ENCODE measurements around the gene OAT. TPM values are rescaled to one million over a fixed set of nuclear protein-coding genes. Genes with fewer than 3 reads are reported as not detected.
"Not testable (repeated sequence)": the region's sequence is repeated elsewhere in the genome, so short reads cannot be mapped to it uniquely, and the experiment has no call there.

Gene OAT
- total and polyA plus RNA-seq, 5 donors from 2014 or later: 37.6 to 76.4 (median 56.7) TPM

DNA sequence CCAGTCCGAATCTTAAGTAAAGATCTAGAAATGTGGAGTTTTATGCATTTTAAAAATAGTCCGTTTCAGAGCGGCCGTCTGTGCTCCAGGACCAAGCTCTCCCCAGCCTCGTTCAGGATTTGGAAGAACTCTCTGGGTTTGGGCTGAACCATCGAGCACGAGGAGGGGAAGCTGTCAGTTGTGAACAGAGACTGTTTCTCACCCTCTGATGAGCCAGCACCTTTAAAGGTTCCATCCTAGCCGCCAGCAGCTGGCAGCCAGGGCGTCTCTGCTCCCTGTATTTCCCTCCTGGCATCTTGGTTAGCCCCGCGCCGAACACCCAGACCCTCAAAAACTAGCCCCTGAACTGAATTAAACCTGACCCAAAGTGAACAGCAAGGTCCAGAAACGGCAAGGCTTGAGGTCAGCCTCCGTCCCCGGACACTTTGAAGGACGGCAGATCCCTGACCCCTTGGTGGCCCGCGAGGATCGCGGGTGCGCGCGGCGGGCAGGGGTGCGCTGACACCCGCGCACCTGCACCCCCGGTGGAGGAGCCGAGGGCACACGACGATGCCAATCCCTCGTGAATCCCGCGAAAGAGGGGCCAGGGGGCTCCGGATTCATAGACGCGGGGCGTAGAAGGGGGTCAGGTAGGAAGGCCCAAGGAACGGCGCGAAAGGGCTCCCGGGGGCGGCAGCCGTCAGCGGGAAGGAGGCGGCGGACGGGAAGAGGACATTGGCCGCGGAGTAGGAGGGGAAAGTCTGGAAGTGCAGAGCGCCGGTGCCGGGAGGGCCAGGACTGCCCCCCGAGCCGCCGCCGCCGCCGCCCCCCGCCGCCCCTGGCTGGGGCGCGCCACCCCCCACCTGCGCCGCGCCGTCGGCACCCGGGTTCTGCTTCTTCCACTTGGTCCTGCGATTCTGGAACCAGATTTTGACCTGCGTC, 28.4 kb upstream of the OAT start:
- H3K9me3 Mint-ChIP-seq: peaks cover 0 to 2% (median 0%) of the 10 kb centered on the region in 7 donors
- DNase-seq (no peak), ATAC-seq (ENCODE audit: low read depth in 2 of 2) (no peak)
- no peak overlapping the region for H3K27ac Mint-ChIP-seq
- Histone ChIP-seq H3K27ac (ENCODE audit: insufficient read depth, low read length, poor library complexity, severe bottlenecking) (no peak overlapping the region), H3K9me3 (ENCODE audit: control insufficient read depth in 2 of 2, low read length in 2 of 2) (no peaks in the 10 kb centered on the region), H3K36me3 (ENCODE audit: control insufficient read depth, insufficient read depth, low read length) (no peaks in the 10 kb centered on the region), H3K4me3 (ENCODE audit: low read depth, low read length) (no peak overlapping the region), H3K4me1 (ENCODE audit: control insufficient read depth, insufficient read depth, low read length, poor library complexity, severe bottlenecking) (peaks cover 21% of the 10 kb centered on the region), H3K27me3 (ENCODE audit: control insufficient read depth, insufficient read depth, low read length) (peaks cover 39% of the 10 kb centered on the region)
- H3K4me3 Mint-ChIP-seq: peak overlapping the region in 2 of 4 donors; percentile 16 to 33
- no peaks in the 10 kb centered on the region for H3K36me3 Mint-ChIP-seq
- peaks cover 0 to 29% (median 11%) of the 10 kb centered on the region in 4 donors for H3K4me1 Mint-ChIP-seq
- H3K27me3 Mint-ChIP-seq: peaks cover 87% of the 10 kb centered on the region

DNA sequence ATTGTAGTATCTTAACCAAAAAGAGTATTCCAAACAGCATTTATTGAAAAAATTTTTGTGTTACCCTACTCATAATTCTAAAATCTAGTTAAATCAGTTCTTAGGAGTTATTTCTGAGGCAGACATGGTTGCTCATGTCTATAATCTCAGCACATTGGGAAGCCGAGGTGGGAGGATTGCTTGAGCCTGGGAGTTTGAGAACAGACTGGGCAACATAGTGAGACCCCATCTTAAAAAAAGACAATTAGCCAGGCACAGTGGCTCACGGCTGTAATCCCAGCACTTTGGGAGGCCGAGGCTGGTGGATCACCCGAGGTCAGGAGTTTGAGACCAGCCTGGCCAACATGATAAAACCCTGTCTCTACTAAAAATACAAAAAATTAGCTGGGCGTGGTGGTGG, 23.0 kb upstream of the OAT start:
- peaks cover 23% of the 10 kb centered on the region for H3K27me3 ChIP-seq (ENCODE audit: control insufficient read depth, insufficient read depth, low read length)
- not testable (repeated sequence) for H3K36me3 Mint-ChIP-seq; H3K9me3 ChIP-seq (ENCODE audit: control insufficient read depth in 2 of 2, low read length in 2 of 2); ATAC-seq (ENCODE audit: low read depth in 2 of 2); H3K9me3 Mint-ChIP-seq; H3K27ac ChIP-seq (ENCODE audit: insufficient read depth, low read length, poor library complexity, severe bottlenecking); H3K4me3 Mint-ChIP-seq; H3K4me3 ChIP-seq (ENCODE audit: low read depth, low read length); H3K36me3 ChIP-seq (ENCODE audit: control insufficient read depth, insufficient read depth, low read length); H3K4me1 ChIP-seq (ENCODE audit: control insufficient read depth, insufficient read depth, low read length, poor library complexity, severe bottlenecking); H3K27ac Mint-ChIP-seq; DNase-seq; H3K4me1 Mint-ChIP-seq
- H3K27me3 Mint-ChIP-seq: peaks cover 55% of the 10 kb centered on the region

GRCh38 chr10:124436191-124436638, 17.5 kb upstream of the OAT start:
- no peak overlapping the region for H3K4me3 Mint-ChIP-seq
- peaks cover 0 to 6% (median 0%) of the 10 kb centered on the region in 4 donors for H3K4me1 Mint-ChIP-seq
- Histone ChIP-seq H3K36me3 (ENCODE audit: control insufficient read depth, insufficient read depth, low read length) (no peaks in the 10 kb centered on the region), H3K27ac (ENCODE audit: insufficient read depth, low read length, poor library complexity, severe bottlenecking) (no peak overlapping the region), H3K27me3 (ENCODE audit: control insufficient read depth, insufficient read depth, low read length) (no peaks in the 10 kb centered on the region), H3K4me3 (ENCODE audit: low read depth, low read length) (no peak overlapping the region), H3K9me3 (ENCODE audit: control insufficient read depth in 2 of 2, low read length in 2 of 2) (no peaks in the 10 kb centered on the region), H3K4me1 (ENCODE audit: control insufficient read depth, insufficient read depth, low read length, poor library complexity, severe bottlenecking) (no peaks in the 10 kb centered on the region)
- H3K36me3 Mint-ChIP-seq: no peaks in the 10 kb centered on the region
- DNase-seq (no peak), ATAC-seq (ENCODE audit: low read depth in 2 of 2) (no peak)
- peaks cover 18% of the 10 kb centered on the region for H3K27me3 Mint-ChIP-seq
- no peak overlapping the region for H3K27ac Mint-ChIP-seq
- no peaks in the 10 kb centered on the region for H3K9me3 Mint-ChIP-seq

- not testable (repeated sequence) for H3K27ac Mint-ChIP-seq; H3K4me1 ChIP-seq (ENCODE audit: control insufficient read depth, insufficient read depth, low read length, poor library complexity, severe bottlenecking); H3K36me3 Mint-ChIP-seq; ATAC-seq (ENCODE audit: low read depth in 2 of 2); H3K9me3 Mint-ChIP-seq; H3K9me3 ChIP-seq (ENCODE audit: control insufficient read depth in 2 of 2, low read length in 2 of 2); H3K4me3 Mint-ChIP-seq; H3K4me3 ChIP-seq (ENCODE audit: low read depth, low read length); H3K27ac ChIP-seq (ENCODE audit: insufficient read depth, low read length, poor library complexity, severe bottlenecking); H3K4me1 Mint-ChIP-seq; H3K36me3 ChIP-seq (ENCODE audit: control insufficient read depth, insufficient read depth, low read length); DNase-seq; H3K27me3 ChIP-seq (ENCODE audit: control insufficient read depth, insufficient read depth, low read length)
- peaks cover 17% of the 10 kb centered on the region for H3K27me3 Mint-ChIP-seq
Observed at GRCh38 chr10:124435683-124436082, 17.0 kb upstream of the OAT start.

- Histone ChIP-seq H3K36me3 (ENCODE audit: control insufficient read depth, insufficient read depth, low read length) (no peaks in the 10 kb centered on the region), H3K4me3 (ENCODE audit: low read depth, low read length) (no peak overlapping the region), H3K27me3 (ENCODE audit: control insufficient read depth, insufficient read depth, low read length) (peaks cover 2% of the 10 kb centered on the region), H3K9me3 (ENCODE audit: control insufficient read depth in 2 of 2, low read length in 2 of 2) (no peaks in the 10 kb centered on the region), H3K4me1 (ENCODE audit: control insufficient read depth, insufficient read depth, low read length, poor library complexity, severe bottlenecking) (no peaks in the 10 kb centered on the region), H3K27ac (ENCODE audit: insufficient read depth, low read length, poor library complexity, severe bottlenecking) (no peak overlapping the region)
- Mint-ChIP-seq H3K9me3 (no peaks in the 10 kb centered on the region), H3K27me3 (peaks cover 16% of the 10 kb centered on the region), H3K36me3 (no peaks in the 10 kb centered on the region), H3K4me3 (no peak overlapping the region), H3K27ac (no peak overlapping the region), H3K4me1 (peaks cover 0 to 6% (median 0%) of the 10 kb centered on the region in 4 donors)
- no peak for ATAC-seq (ENCODE audit: low read depth in 2 of 2)
- no peak for DNase-seq
Observed at GRCh38 chr10:124433461-124433860, 14.7 kb upstream of the OAT start.

- H3K4me1 Mint-ChIP-seq: no peaks in the 10 kb centered on the region
- peaks cover 23% of the 10 kb centered on the region for H3K27me3 Mint-ChIP-seq
- no peaks in the 10 kb centered on the region for H3K36me3 Mint-ChIP-seq
- no peaks in the 10 kb centered on the region for H3K9me3 Mint-ChIP-seq
- Histone ChIP-seq H3K36me3 (ENCODE audit: control insufficient read depth, insufficient read depth, low read length) (no peaks in the 10 kb centered on the region), H3K4me1 (ENCODE audit: control insufficient read depth, insufficient read depth, low read length, poor library complexity, severe bottlenecking) (no peaks in the 10 kb centered on the region), H3K4me3 (ENCODE audit: low read depth, low read length) (no peak overlapping the region), H3K27ac (ENCODE audit: insufficient read depth, low read length, poor library complexity, severe bottlenecking) (no peak overlapping the region), H3K9me3 (ENCODE audit: control insufficient read depth in 2 of 2, low read length in 2 of 2) (no peaks in the 10 kb centered on the region), H3K27me3 (ENCODE audit: control insufficient read depth, insufficient read depth, low read length) (peaks cover 2% of the 10 kb centered on the region)
- no peak overlapping the region for H3K27ac Mint-ChIP-seq
- DNase-seq (no peak), ATAC-seq (ENCODE audit: low read depth in 2 of 2) (no peak)
- H3K4me3 Mint-ChIP-seq: no peak overlapping the region
Observed at GRCh38 chr10:124430077-124430476, 11.4 kb upstream of the OAT start.

- DNase-seq: no peak
- no peaks in the 10 kb centered on the region for H3K36me3 Mint-ChIP-seq
- Histone ChIP-seq H3K4me3 (ENCODE audit: low read depth, low read length) (no peak overlapping the region), H3K27me3 (ENCODE audit: control insufficient read depth, insufficient read depth, low read length) (peaks cover 2% of the 10 kb centered on the region), H3K9me3 (ENCODE audit: control insufficient read depth in 2 of 2, low read length in 2 of 2) (no peaks in the 10 kb centered on the region), H3K27ac (ENCODE audit: insufficient read depth, low read length, poor library complexity, severe bottlenecking) (no peak overlapping the region), H3K4me1 (ENCODE audit: control insufficient read depth, insufficient read depth, low read length, poor library complexity, severe bottlenecking) (no peaks in the 10 kb centered on the region), H3K36me3 (ENCODE audit: control insufficient read depth, insufficient read depth, low read length) (no peaks in the 10 kb centered on the region)
- H3K27me3 Mint-ChIP-seq: peaks cover 23% of the 10 kb centered on the region
- no peak for ATAC-seq (ENCODE audit: low read depth in 2 of 2)
- H3K4me3 Mint-ChIP-seq: peak overlapping the region in 1 of 4 donors; percentile 12
- H3K9me3 Mint-ChIP-seq: no peaks in the 10 kb centered on the region
- no peaks in the 10 kb centered on the region for H3K4me1 Mint-ChIP-seq
- H3K27ac Mint-ChIP-seq: no peak overlapping the region
Observed at GRCh38 chr10:124429576-124429975, 10.9 kb upstream of the OAT start.
